ENCODE data around the gene PDE4B. TPM values are rescaled to one million over a fixed set of nuclear protein-coding genes. Genes with fewer than 3 reads are reported as not detected.
"Not testable (repeated sequence)": the region's sequence is repeated elsewhere in the genome, so short reads cannot be mapped to it uniquely, and the experiment has no call there.

PDE4B gene
- total and polyA plus RNA-seq, 2 of the 13 experiments (the other 11 are each of a cell fraction or from before 2014, with no cell fraction given) = not detected

- in situ Hi-C loops (cut with HindIII; ENCODE audit: extremely low pct_ligation_motif_present, low pct_unique_long_range_greater_than_20kb); H3K79me2 ChIP-seq (ENCODE audit: insufficient read depth, low read length); H3K4me3 ChIP-seq (replicated peaks in 1 of 3; ENCODE audit: insufficient read depth in 1 of 3, low read depth in 2 of 3, low read length in 3 of 3): not testable (repeated sequence)
Measured at GRCh38 chr1:66057448-66057847, 264.8 kb downstream of the PDE4B start.

GRCh38 chr1:66058558-66058957, 265.9 kb downstream of the PDE4B start:
- BruUV-seq (replicated peaks) = no TSS peak
- Histone ChIP-seq H3K4me3 (replicated peaks in 1 of 3; ENCODE audit: insufficient read depth in 1 of 3, low read depth in 2 of 3, low read length in 3 of 3) (no peak overlapping the region), H3K79me2 (ENCODE audit: insufficient read depth, low read length) (no peaks in the 10 kb centered on the region), H2AFZ (ENCODE audit: low read length) (no peak overlapping the region), H3K4me1 (ENCODE audit: insufficient read depth, low read length) (no peaks in the 10 kb centered on the region), H3K9me3 (ENCODE audit: low read length) (peaks cover 23% of the 10 kb centered on the region; the same call in 1 of the 2 replicates), H3K9ac (ENCODE audit: insufficient read depth, low read depth, low read length) (no peak overlapping the region), H3K27me3 (ENCODE audit: control insufficient read depth in 1 of 2, insufficient read depth in 2 of 2, low read length in 2 of 2) (no peaks in the 10 kb centered on the region), H3K27ac (ENCODE audit: extremely low read length, insufficient read depth, low read length) (no peak overlapping the region), H3K36me3 (replicated peaks in 1 of 2; ENCODE audit: control insufficient read depth in 1 of 2, insufficient read depth in 2 of 2, low read length in 2 of 2) (no peaks in the 10 kb centered on the region), H3K4me2 (ENCODE audit: low read depth, low read length) (no peak overlapping the region), H4K20me1 (ENCODE audit: insufficient read depth, low read length) (no peaks in the 10 kb centered on the region)
- CTCF ChIA-PET (ENCODE audit: low intra/inter-chr PET ratio, low total read pairs) = no interaction called here
- FAIRE-seq (no peak), ATAC-seq (no peak), DNase-seq (ENCODE audit: low spot score) (no peak)
- WGBS (ENCODE audit: low lambda C conversion rate) = 17% methylated on average over 1 of the region's 2 CpGs
- POLR2A ChIA-PET = no interaction called here
- intact Hi-C loops (cut with micrococcal nuclease; ENCODE audit: unreplicated experiment) (no loop called here), in situ Hi-C loops (cut with HindIII; ENCODE audit: extremely low pct_ligation_motif_present, low pct_unique_long_range_greater_than_20kb) (no loop called here)
- TF ChIP-seq ZSCAN22 (CRISPR knock-in tag; IDR thresholded peaks at IDR 0.05) = no peak
- no peak for TF ChIP-seq TSC22D2 (CRISPR knock-in tag; IDR thresholded peaks at IDR 0.05; ENCODE audit: borderline replicate concordance)
- TF ChIP-seq, protein P1, sequence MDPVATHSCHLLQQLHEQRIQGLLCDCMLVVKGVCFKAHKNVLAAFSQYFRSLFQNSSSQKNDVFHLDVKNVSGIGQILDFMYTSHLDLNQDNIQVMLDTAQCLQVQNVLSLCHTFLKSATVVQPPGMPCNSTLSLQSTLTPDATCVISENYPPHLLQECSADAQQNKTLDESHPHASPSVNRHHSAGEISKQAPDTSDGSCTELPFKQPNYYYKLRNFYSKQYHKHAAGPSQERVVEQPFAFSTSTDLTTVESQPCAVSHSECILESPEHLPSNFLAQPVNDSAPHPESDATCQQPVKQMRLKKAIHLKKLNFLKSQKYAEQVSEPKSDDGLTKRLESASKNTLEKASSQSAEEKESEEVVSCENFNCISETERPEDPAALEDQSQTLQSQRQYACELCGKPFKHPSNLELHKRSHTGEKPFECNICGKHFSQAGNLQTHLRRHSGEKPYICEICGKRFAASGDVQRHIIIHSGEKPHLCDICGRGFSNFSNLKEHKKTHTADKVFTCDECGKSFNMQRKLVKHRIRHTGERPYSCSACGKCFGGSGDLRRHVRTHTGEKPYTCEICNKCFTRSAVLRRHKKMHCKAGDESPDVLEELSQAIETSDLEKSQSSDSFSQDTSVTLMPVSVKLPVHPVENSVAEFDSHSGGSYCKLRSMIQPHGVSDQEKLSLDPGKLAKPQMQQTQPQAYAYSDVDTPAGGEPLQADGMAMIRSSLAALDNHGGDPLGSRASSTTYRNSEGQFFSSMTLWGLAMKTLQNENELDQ (CRISPR knock-in tag; IDR thresholded peaks at IDR 0.05; ENCODE audit: borderline replicate concordance) = no peak
- TF ChIP-seq CBX2 (IDR thresholded peaks at IDR 0.05; ENCODE audit: low read depth, low read length) = no peak
- no peak for TF ChIP-seq CBX2 (CRISPR knock-in tag; IDR thresholded peaks at IDR 0.05; ENCODE audit: low read depth)

More at GRCh38 chr1:66057448-66057847, 264.8 kb downstream of the PDE4B start:
- H3K27me3 ChIP-seq (ENCODE audit: control insufficient read depth in 1 of 2, insufficient read depth in 2 of 2, low read length in 2 of 2); DNase-seq (ENCODE audit: low spot score); H4K20me1 ChIP-seq (ENCODE audit: insufficient read depth, low read length); POLR2A ChIA-PET; H3K4me1 ChIP-seq (ENCODE audit: insufficient read depth, low read length); FAIRE-seq; H3K36me3 ChIP-seq (replicated peaks in 1 of 2; ENCODE audit: control insufficient read depth in 1 of 2, insufficient read depth in 2 of 2, low read length in 2 of 2); BruUV-seq (replicated peaks); H3K27ac ChIP-seq (ENCODE audit: extremely low read length, insufficient read depth, low read length); H3K9ac ChIP-seq (ENCODE audit: insufficient read depth, low read depth, low read length); H3K4me2 ChIP-seq (ENCODE audit: low read depth, low read length); CTCF ChIA-PET (ENCODE audit: low intra/inter-chr PET ratio, low total read pairs); ATAC-seq; H2AFZ ChIP-seq (ENCODE audit: low read length); intact Hi-C loops (cut with micrococcal nuclease; ENCODE audit: unreplicated experiment): not testable (repeated sequence)
- 2% methylated on average over 3 of the region's 3 CpGs for WGBS (ENCODE audit: low lambda C conversion rate)
- H3K9me3 ChIP-seq (ENCODE audit: low read length) = peaks cover 23% of the 10 kb centered on the region; the same call in 1 of the 2 replicates

- H4K20me1 ChIP-seq (ENCODE audit: insufficient read depth, low read length); H3K27ac ChIP-seq (ENCODE audit: extremely low read length, insufficient read depth, low read length); DNase-seq (ENCODE audit: low spot score); H3K4me1 ChIP-seq (ENCODE audit: insufficient read depth, low read length); intact Hi-C loops (cut with micrococcal nuclease; ENCODE audit: unreplicated experiment); H3K36me3 ChIP-seq (replicated peaks in 1 of 2; ENCODE audit: control insufficient read depth in 1 of 2, insufficient read depth in 2 of 2, low read length in 2 of 2); CTCF ChIA-PET (ENCODE audit: low intra/inter-chr PET ratio, low total read pairs); H3K9me3 ChIP-seq (ENCODE audit: low read length); H3K79me2 ChIP-seq (ENCODE audit: insufficient read depth, low read length); H3K4me3 ChIP-seq (replicated peaks in 1 of 3; ENCODE audit: insufficient read depth in 1 of 3, low read depth in 2 of 3, low read length in 3 of 3); H3K9ac ChIP-seq (ENCODE audit: insufficient read depth, low read depth, low read length); POLR2A ChIA-PET; H3K4me2 ChIP-seq (ENCODE audit: low read depth, low read length); in situ Hi-C loops (cut with HindIII; ENCODE audit: extremely low pct_ligation_motif_present, low pct_unique_long_range_greater_than_20kb); FAIRE-seq; ATAC-seq; BruUV-seq (replicated peaks); H3K27me3 ChIP-seq (ENCODE audit: control insufficient read depth in 1 of 2, insufficient read depth in 2 of 2, low read length in 2 of 2); H2AFZ ChIP-seq (ENCODE audit: low read length): not testable (repeated sequence)
- 8% methylated on average over 3 of the region's 4 CpGs for WGBS (ENCODE audit: low lambda C conversion rate)
Measured at GRCh38 chr1:66067219-66067618, 274.5 kb downstream of the PDE4B start.

Data from HepG2 (cell line).